KMS-11 (cell line): ENCODE measurements around the gene TBXAS1.

Experiments
- H2AFZ ChIP-seq: fragments of 200-600 bp; sonication (generic); 2 replicates; pipeline ENCODE4 v1.6.1; 2016; ENCODE audit warnings: antibody characterized with exemption, mixed run types, low read depth
- H3K27ac ChIP-seq: fragments of 200-600 bp; sonication (generic); 2 replicates; pipeline ENCODE4 v1.6.1; 2016; ENCODE audit warnings: mild to moderate bottlenecking, mixed run types
- H3K27me3 ChIP-seq: fragments of 200-600 bp; sonication (generic); 2 replicates; pipeline ENCODE4 v1.6.1; 2017; ENCODE audit warnings: mild to moderate bottlenecking, low read depth, mixed run types, moderate library complexity; ENCODE audit not compliant: insufficient read depth
- H3K36me3 ChIP-seq: fragments of 200-600 bp; sonication (generic); 2 replicates; pipeline ENCODE4 v1.6.1; 2017; ENCODE audit warnings: mild to moderate bottlenecking, mixed run types; ENCODE audit not compliant: insufficient read depth
- H3K4me1 ChIP-seq: fragments of 200-600 bp; sonication (generic); 2 replicates; pipeline ENCODE4 v1.6.1; 2016; ENCODE audit warnings: mild to moderate bottlenecking, low read depth, mixed run types; ENCODE audit not compliant: poor library complexity, severe bottlenecking
- H3K4me2 ChIP-seq: fragments of 200-600 bp; sonication (generic); 2 replicates; pipeline ENCODE4 v1.7.0; 2016; ENCODE audit warnings: mild to moderate bottlenecking, mixed run types
- H3K4me3 ChIP-seq: fragments of 200-600 bp; sonication (generic); IDR thresholded peaks from 2 replicates; pipeline ENCODE4 v1.6.1; 2017; ENCODE audit warnings: low read depth, low read length, mixed read lengths; ENCODE audit not compliant: insufficient read depth
- H3K79me2 ChIP-seq: fragments of 200-600 bp; sonication (generic); 2 replicates; pipeline ENCODE4 v1.6.1; 2016; ENCODE audit warnings: low read depth, mixed run types; ENCODE audit not compliant: insufficient read depth
- H3K9ac ChIP-seq: fragments of 200-600 bp; sonication (generic); 2 replicates; pipeline ENCODE4 v1.6.1; 2016; ENCODE audit warnings: mild to moderate bottlenecking, mixed run types
- H4K20me1 ChIP-seq: fragments of 200-600 bp; sonication (generic); 2 replicates; pipeline ENCODE4 v1.6.1; 2016; ENCODE audit warnings: mild to moderate bottlenecking, mixed run types; ENCODE audit not compliant: insufficient read depth
- TF ChIP-seq, protein P1 (sequence below): fragments of 200-600 bp; sonication (generic); conservative IDR thresholded peaks from 2 replicates; pipeline ENCODE4 v1.6.1; 2017; ENCODE audit warnings: low read depth, mild to moderate bottlenecking, antibody characterized with exemption, low read length, moderate library complexity, mixed read lengths

The TBXAS1 gene

DNA sequence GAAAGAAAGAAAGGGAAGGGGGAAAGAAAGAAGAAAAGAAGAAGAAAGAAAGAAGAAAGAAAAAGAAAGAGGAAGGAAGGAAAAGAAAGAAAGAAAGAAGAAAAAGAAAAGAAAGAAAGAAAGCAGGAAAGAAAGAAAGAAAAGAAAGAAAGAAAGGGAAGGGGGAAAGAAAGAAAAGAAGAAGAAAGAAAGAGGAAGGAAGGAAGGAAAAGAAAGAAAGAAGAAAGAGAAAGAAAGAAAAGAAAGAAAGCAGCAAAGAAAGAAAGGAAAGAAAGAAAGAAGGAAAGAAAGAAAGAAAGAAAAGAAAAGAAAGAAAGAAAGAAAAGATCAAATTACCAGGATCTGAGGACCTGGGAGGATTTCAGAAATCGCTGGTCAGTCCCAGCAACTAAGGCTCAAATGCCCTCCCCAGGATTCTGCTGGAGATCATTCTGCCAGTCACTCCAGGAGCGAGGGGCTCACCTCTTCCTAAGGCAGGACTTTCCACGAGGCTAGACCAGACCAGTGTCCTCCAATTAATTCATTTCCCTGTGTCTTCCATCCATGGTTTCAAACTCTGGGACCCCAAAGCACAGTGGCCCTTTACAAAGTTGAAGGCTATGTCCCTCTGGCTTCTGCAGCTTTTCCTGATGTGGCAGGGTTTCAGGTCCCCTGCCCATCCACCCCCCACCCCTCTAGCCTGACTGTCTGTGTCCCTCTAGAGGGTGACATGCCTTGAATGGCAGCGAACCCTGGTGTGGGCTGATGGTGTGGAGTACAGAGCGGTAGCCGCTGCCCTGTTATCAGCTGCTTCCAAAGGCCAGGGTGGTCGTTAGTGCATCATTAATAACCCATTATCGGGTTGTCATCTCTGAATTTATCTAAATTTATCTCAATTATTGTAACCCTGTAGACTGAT is 155.8 kb downstream of the TBXAS1 start:
- Histone ChIP-seq H3K79me2 (no peaks in the 10 kb centered on the region), H4K20me1 (no peaks in the 10 kb centered on the region), H3K9ac (no peak overlapping the region), H3K4me2 (no peak overlapping the region), H3K27me3 (no peaks in the 10 kb centered on the region), H3K4me1 (no peaks in the 10 kb centered on the region), H3K36me3 (no peaks in the 10 kb centered on the region), H3K27ac (no peak overlapping the region), H3K4me3 (no peak overlapping the region), H2AFZ (no peak overlapping the region)
- TF ChIP-seq, protein P1, sequence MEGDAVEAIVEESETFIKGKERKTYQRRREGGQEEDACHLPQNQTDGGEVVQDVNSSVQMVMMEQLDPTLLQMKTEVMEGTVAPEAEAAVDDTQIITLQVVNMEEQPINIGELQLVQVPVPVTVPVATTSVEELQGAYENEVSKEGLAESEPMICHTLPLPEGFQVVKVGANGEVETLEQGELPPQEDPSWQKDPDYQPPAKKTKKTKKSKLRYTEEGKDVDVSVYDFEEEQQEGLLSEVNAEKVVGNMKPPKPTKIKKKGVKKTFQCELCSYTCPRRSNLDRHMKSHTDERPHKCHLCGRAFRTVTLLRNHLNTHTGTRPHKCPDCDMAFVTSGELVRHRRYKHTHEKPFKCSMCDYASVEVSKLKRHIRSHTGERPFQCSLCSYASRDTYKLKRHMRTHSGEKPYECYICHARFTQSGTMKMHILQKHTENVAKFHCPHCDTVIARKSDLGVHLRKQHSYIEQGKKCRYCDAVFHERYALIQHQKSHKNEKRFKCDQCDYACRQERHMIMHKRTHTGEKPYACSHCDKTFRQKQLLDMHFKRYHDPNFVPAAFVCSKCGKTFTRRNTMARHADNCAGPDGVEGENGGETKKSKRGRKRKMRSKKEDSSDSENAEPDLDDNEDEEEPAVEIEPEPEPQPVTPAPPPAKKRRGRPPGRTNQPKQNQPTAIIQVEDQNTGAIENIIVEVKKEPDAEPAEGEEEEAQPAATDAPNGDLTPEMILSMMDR = no peak

DNA sequence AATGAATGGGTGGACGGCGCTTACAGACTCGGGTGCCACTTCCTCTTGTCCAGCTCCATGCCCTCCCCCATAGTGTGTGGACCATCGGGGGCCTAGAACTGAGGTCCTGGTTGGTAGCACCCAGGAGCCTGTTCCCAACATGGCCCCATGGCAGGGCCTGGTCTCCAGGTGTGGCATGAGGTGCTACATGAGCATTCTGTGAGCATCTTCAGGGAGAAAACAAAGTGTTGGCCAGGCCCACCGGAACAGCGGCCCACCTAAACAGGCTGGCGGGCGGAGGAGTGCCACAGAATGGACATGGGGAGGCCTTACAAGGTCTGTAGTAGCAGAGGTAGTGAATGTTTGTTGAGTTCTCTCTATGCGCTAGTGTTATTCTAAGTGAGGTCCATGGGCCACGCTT is 156.7 kb downstream of the TBXAS1 start:
- Histone ChIP-seq H4K20me1 (no peaks in the 10 kb centered on the region), H3K9ac (no peak overlapping the region), H3K79me2 (no peaks in the 10 kb centered on the region), H3K27ac (no peak overlapping the region), H3K4me2 (no peak overlapping the region), H2AFZ (no peak overlapping the region), H3K27me3 (no peaks in the 10 kb centered on the region), H3K4me1 (no peaks in the 10 kb centered on the region), H3K4me3 (no peak overlapping the region), H3K36me3 (no peaks in the 10 kb centered on the region)
- TF ChIP-seq, protein P1 = no peak

DNA sequence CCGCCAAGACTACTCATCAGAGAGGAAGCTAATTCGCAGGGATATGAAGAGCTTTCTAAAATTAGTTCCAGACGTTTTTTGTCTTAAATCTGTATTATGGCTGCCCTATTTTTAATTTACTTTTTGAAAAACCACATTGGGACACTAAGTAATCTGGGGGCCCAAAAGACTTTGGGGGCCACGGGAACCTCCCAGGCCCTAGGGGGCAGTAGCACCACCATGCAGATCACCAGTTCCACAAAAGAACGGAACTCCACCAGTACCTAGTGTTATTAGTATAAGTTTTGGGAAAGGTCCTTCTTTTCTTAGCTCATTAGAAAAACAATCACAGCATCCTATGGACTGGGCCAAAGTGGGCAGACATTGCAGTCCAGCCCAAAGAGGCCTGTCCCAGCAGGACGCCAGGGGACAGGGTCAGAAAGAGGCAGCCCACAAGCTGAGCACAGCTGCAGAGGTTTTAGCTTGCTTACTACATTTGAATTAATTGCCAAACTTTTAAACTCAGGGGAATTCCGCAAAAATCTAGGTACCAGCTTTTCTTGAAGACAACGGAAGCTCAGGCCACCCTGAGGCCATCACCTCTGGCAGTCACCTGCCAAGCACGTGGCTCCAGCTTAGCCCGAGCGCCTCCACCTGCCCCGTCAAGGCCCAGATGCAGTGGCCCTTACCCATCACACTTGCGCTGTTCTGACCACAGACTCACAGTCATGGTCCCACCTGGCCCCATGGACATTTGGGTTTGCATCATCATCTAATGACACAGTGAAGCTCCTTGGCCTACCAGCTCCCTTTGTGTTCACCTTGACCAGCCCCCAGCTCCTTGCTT is 158.8 kb downstream of the TBXAS1 start:
- Histone ChIP-seq H3K4me1 (no peaks in the 10 kb centered on the region), H3K27me3 (no peaks in the 10 kb centered on the region), H3K27ac (no peak overlapping the region), H3K4me3 (no peak overlapping the region), H3K79me2 (no peaks in the 10 kb centered on the region), H3K9ac (no peak overlapping the region), H3K36me3 (no peaks in the 10 kb centered on the region), H4K20me1 (no peaks in the 10 kb centered on the region), H3K4me2 (no peak overlapping the region), H2AFZ (no peak overlapping the region)
- TF ChIP-seq, protein P1 = peak; percentile 29; the same call in 1 of the 2 replicates

DNA sequence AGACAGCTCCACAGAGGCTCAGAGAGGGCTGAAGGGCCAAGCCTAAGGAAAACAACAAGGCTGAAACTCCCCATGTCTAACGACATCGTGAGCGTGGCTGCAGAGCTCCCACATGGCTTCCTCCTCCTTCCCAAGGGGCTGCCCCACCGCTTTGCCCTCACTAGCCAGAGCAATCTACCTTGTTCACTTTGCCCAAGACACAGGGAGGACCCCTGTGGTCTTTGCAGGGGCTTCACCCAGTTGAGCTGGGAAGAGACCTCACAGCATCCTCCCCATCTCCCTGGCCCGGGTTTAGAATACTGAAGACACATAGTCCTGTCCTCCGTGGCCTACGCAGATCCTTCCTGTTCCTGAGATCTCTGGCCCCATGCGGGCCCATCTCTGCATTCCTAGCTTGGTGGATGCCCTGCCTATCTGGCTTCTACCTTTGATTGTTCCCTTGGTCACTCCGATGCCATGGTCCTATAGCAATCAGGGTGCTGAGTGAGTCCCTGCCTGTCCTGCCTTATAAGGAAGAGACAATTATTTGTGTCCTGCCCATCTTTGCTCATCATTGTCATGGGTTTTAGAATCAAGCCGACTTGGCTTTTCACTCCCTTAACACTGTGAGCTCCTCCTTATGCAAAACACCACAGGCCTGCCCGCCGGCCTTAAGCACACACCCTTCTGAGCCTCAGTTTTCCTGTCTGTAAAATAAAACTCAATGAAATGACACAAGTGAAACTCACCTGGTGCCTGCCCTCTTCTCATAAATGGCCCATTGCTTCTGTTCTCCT is 160.5 kb downstream of the TBXAS1 start:
- no peaks in the 10 kb centered on the region for H3K36me3 ChIP-seq
- H3K9ac ChIP-seq = no peak overlapping the region
- no peaks in the 10 kb centered on the region for H3K79me2 ChIP-seq
- H3K4me1 ChIP-seq = no peaks in the 10 kb centered on the region
- TF ChIP-seq, protein P1 = no peak
- no peak overlapping the region for H3K4me2 ChIP-seq
- no peaks in the 10 kb centered on the region for H4K20me1 ChIP-seq
- no peak overlapping the region for H3K4me3 ChIP-seq
- H2AFZ ChIP-seq = no peak overlapping the region
- H3K27ac ChIP-seq = no peak overlapping the region
- no peaks in the 10 kb centered on the region for H3K27me3 ChIP-seq
